ENCODE data around the gene ARPC5. TPM values are rescaled to one million over a fixed set of nuclear protein-coding genes. Genes with fewer than 3 reads are reported as not detected.

The ARPC5 gene
- total RNA-seq, 4 donors from 2014 or later, result 70.5 to 158 (median 95.7) TPM

DNA sequence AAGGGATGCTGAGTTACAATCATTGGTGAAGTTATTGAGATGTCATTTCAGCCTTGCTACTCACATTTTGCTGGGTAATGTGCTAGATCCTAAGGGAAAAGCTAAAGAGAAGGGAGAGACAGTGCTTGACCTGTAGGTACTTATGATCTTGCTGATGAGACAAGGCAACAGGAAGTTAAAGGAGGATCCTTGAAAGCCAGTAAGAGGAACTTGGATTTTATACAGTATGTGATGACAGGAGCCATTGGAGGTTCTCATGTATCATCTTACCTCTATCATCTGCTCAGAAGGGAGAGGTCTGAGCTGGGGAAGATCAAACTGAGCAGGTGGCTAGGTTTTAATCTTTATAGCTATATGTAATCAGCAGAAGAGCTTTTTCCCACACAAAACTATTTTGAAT is 11.2 kb upstream of the ARPC5 start:
- no peaks in the 10 kb centered on the region for H3K27me3 ChIP-seq
- no peak overlapping the region for H3K4me3 ChIP-seq (replicated peaks in 1 of 3)
- no peaks in the 10 kb centered on the region for H3K9me3 ChIP-seq
- DNase-seq, result no peak
- TF ChIP-seq, protein P1, sequence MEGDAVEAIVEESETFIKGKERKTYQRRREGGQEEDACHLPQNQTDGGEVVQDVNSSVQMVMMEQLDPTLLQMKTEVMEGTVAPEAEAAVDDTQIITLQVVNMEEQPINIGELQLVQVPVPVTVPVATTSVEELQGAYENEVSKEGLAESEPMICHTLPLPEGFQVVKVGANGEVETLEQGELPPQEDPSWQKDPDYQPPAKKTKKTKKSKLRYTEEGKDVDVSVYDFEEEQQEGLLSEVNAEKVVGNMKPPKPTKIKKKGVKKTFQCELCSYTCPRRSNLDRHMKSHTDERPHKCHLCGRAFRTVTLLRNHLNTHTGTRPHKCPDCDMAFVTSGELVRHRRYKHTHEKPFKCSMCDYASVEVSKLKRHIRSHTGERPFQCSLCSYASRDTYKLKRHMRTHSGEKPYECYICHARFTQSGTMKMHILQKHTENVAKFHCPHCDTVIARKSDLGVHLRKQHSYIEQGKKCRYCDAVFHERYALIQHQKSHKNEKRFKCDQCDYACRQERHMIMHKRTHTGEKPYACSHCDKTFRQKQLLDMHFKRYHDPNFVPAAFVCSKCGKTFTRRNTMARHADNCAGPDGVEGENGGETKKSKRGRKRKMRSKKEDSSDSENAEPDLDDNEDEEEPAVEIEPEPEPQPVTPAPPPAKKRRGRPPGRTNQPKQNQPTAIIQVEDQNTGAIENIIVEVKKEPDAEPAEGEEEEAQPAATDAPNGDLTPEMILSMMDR (IDR thresholded peaks at IDR 0.05), result no peak
- no peak for TF ChIP-seq POLR2A (IDR thresholded peaks at IDR 0.05)
- H3K27ac ChIP-seq, result no peak overlapping the region
- no peaks in the 10 kb centered on the region for H3K4me1 ChIP-seq
- H3K36me3 ChIP-seq, result no peaks in the 10 kb centered on the region
- intact Hi-C loops (cut with DNase I), result no loop called here

DNA sequence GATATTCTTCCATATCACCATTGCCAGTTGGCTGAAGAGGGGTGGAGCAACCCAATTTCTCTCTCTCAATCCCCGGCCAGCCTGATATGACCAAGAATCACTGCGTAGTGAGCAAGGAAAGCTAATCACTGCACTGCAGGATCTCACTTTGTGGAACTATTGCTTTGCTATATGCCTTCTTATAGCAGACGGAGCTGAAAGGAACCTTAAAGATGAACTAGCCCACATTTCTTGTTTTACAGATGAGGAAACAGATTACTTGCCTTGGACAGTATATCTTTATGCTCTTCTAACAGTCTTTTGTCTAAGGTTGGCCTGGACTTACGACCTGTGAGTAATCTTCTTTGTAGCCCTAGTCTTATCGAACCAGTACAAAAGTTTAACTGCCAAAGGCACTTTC is 9.9 kb upstream of the ARPC5 start:
- Histone ChIP-seq H3K4me3 (replicated peaks in 1 of 3) (no peak overlapping the region), H3K36me3 (no peaks in the 10 kb centered on the region), H3K4me1 (no peaks in the 10 kb centered on the region), H3K9me3 (no peaks in the 10 kb centered on the region), H3K27ac (no peak overlapping the region), H3K27me3 (no peaks in the 10 kb centered on the region)
- no peak for DNase-seq
- WGBS, 2 donors, result 95% methylated on average over 5 of the region's 5 CpGs
- intact Hi-C loops (cut with DNase I), result no loop called here
- TF ChIP-seq POLR2A (IDR thresholded peaks at IDR 0.05), result no peak
- TF ChIP-seq, protein P1 (IDR thresholded peaks at IDR 0.05), result no peak

DNA sequence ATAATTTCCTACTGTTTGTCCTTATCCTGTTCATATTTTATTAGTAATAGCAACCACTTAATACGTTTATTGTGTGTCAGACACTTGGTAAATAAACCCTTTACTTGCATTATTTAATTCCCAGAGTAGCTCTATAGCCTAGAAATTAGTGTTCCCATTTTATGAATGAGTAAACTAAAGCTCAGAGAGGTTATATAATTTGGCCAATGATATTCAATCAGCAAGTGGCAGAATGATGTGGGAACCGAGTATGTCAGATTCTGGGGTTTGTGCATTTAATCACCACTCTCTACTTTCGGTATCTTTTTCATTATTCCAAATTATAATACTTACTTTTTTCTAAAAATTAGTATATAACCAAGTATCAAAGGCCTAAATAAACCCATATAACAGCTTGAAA is 6.6 kb upstream of the ARPC5 start:
- Histone ChIP-seq H3K4me1 (no peaks in the 10 kb centered on the region), H3K4me3 (replicated peaks in 1 of 3) (no peak overlapping the region), H3K27ac (no peak overlapping the region), H3K9me3 (no peaks in the 10 kb centered on the region), H3K27me3 (no peaks in the 10 kb centered on the region), H3K36me3 (no peaks in the 10 kb centered on the region)
- no peak for DNase-seq
- TF ChIP-seq, protein P1 (IDR thresholded peaks at IDR 0.05), result no peak
- TF ChIP-seq POLR2A (IDR thresholded peaks at IDR 0.05), result no peak
- WGBS, 2 donors, result 90 to 93% methylated on average over 3 of the region's 3 CpGs
- intact Hi-C loops (cut with DNase I), result no loop called here

DNA sequence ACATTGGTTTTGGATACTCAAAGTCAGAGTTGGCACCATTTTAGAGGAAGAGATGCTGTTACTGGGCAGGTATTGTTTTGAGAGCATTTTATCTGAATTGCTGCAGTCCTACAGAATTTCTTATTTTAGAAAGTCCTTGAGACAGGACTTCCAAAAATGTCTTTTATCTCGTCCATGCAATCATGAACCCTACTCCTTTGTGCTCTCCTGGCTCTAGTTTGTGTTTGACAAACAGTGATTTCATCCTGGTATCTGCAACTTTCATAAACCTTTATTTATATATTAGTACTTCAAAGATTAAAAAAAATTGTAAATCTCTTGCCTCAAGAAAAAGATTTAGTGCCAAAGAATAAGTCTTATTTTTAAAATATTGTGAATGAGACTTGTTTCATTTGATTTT is 4.6 kb upstream of the ARPC5 start:
- no peak for DNase-seq
- intact Hi-C loops (cut with DNase I), result no loop called here
- H3K4me3 ChIP-seq (replicated peaks in 1 of 3), result no peak overlapping the region
- no peak overlapping the region for H3K27ac ChIP-seq
- no peaks in the 10 kb centered on the region for H3K9me3 ChIP-seq
- no peaks in the 10 kb centered on the region for H3K27me3 ChIP-seq
- no peaks in the 10 kb centered on the region for H3K36me3 ChIP-seq
- H3K4me1 ChIP-seq, result peaks cover 0 to 3% of the 10 kb centered on the region in 2 donors
- WGBS, 2 donors, result 34 to 41% methylated on average over 1 of the region's 1 CpG
- no peak for TF ChIP-seq POLR2A (IDR thresholded peaks at IDR 0.05)
- TF ChIP-seq, protein P1 (IDR thresholded peaks at IDR 0.05), result no peak

DNA sequence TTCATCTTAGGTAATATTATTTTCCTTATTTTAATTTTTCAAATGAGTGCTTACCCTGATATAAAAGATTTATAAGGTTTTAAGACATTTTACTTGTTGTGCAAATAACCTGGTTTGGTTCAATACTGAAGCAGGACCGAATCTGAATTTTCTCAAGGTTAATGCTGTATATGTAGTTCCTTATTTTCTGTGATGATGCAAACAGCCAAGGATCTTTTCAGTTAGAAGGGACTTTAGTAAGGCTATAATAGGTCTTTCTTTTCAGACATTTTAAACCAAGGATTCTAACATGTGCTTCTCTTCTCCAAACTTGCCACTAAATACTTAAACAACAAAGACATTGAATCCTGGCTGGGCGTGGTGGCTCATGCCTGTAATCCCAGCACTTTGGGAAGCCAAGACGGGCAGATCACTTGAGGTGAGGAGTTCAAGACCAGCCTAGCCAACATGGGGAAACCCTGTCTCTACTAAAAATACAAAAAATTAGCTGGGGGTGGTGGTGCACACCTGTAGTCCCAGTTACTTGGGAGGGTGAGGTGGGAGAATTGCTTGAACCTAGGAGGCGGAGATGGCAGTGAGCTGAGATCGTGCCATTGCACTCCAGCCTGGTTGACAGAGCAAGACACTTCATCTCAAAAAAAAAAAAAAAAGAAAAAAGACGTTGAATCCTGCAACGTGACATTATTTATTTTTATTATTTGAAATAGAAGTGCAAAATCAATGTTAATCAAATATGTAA is 3.2 kb upstream of the ARPC5 start:
- no peak for TF ChIP-seq POLR2A (IDR thresholded peaks at IDR 0.05)
- TF ChIP-seq, protein P1 (IDR thresholded peaks at IDR 0.05), result no peak
- Histone ChIP-seq H3K36me3 (no peaks in the 10 kb centered on the region), H3K27ac (no peak overlapping the region), H3K4me1 (peaks cover 5 to 9% of the 10 kb centered on the region in 2 donors), H3K27me3 (no peaks in the 10 kb centered on the region), H3K9me3 (no peaks in the 10 kb centered on the region), H3K4me3 (replicated peaks in 1 of 3) (no peak overlapping the region)
- intact Hi-C loops (cut with DNase I), result loop anchor here (5.0 kb wide), 1 partner anchor 167 kb away; the partner anchor contains the start of gene SMG7
- WGBS, 2 donors, result 88 to 91% methylated on average over 7 of the region's 7 CpGs
- no peak for DNase-seq

Data from thyroid gland (tissue), 4 donors.